ENCODE measurements around the gene WDR45B.

The WDR45B gene

DNA sequence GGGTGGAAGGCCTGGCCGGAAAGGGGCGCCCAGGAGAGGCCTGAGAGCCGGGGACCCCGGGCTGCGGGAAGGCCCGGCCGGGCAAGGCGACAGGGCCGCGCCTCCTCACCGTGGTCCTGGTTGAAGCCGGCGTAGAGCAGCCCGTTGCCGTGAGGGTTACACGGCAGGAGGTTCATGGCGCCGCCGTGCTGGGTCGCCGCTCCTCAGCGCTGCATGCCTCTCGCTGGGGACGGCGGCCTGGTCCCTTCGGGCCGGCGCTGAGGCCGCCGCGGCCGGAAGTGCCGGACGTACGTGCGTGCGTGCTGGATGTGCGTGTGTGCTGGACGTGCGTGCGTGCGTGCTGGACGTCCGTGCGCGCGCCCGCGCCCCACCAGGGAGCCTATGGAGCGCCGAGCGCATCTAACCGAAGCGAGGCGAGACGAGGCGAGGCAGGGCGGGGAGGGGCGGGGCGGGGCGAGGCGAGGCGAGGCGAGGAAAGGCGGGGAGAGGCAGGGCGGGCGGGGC lies at the start of gene WDR45B:
Gene WDR45B (minus strand): TSS at position 280 of the 504 bp plus-strand sequence. CDS start 104 bp downstream, at position 176.
- peak; percentile 99 for DNase-seq (ENCODE audit: low read depth)
- TF ChIP-seq CTCF (conservative IDR thresholded peaks at IDR 0.05; ENCODE audit: low read depth, low read length): no peak
- peak within 1 kb of the TSS; percentile 97 for H3K4me3 ChIP-seq (ENCODE audit: low read depth, low read length)

GRCh38 chr17:82697808-82698064 lies 49.5 kb upstream of the WDR45B start:
- H3K4me3 ChIP-seq (ENCODE audit: low read depth, low read length): peak overlapping the region; percentile 64
- no peak for DNase-seq (ENCODE audit: low read depth)
- no peak for TF ChIP-seq CTCF (conservative IDR thresholded peaks at IDR 0.05; ENCODE audit: low read depth, low read length)

- peak overlapping the region; percentile 64 for H3K4me3 ChIP-seq (ENCODE audit: low read depth, low read length)
- TF ChIP-seq CTCF (conservative IDR thresholded peaks at IDR 0.05; ENCODE audit: low read depth, low read length): no peak
- DNase-seq (ENCODE audit: low read depth): no peak
These were observed 48.9 kb upstream of the WDR45B start for GRCh38 chr17:82696916-82697807.

DNA sequence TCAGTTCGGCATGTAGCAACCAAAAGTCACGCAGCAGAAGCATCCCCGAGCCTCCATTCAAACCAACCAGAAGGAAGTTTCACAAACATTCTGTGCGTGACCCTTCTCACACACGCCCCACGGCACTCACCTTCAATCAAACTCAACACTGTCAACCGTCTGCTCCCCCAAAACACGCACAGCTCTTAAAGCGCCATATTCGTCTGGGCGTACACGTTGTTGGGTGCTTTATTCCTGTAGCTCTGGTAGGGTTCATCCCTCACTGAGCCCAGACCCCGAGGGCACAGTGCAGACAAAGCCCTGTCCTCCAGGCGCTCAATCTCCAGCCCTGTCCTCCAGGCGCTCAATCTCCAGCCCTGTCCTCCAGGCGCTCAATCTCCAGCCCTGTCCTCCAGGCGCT lies 48.0 kb upstream of the WDR45B start:
- DNase-seq (ENCODE audit: low read depth): no peak
- no peak for TF ChIP-seq CTCF (conservative IDR thresholded peaks at IDR 0.05; ENCODE audit: low read depth, low read length)
- no peak overlapping the region for H3K4me3 ChIP-seq (ENCODE audit: low read depth, low read length)

- DNase-seq (ENCODE audit: low read depth): no peak
- TF ChIP-seq CTCF (conservative IDR thresholded peaks at IDR 0.05; ENCODE audit: low read depth, low read length): no peak
- H3K4me3 ChIP-seq (ENCODE audit: low read depth, low read length): no peak overlapping the region
These were observed 46.4 kb upstream of the WDR45B start for GRCh38 chr17:82694647-82695046.

GRCh38 chr17:82693168-82693867 lies 45.1 kb upstream of the WDR45B start:
- TF ChIP-seq CTCF (conservative IDR thresholded peaks at IDR 0.05; ENCODE audit: low read depth, low read length): no peak
- no peak overlapping the region for H3K4me3 ChIP-seq (ENCODE audit: low read depth, low read length)
- no peak for DNase-seq (ENCODE audit: low read depth)

All from choroid plexus epithelial cell (primary cell).